Left colon (tissue), 2 donors: ENCODE results near the gene FOXF2. TPM values are rescaled to one million over a fixed set of nuclear protein-coding genes. Genes with fewer than 3 reads are reported as not detected.

Experiments used
- ATAC-seq: fragments of 200-7000 bp; cut with Tn5 transposase; one replicate; pipeline ENCODE4 v1.9.1; 2020; ENCODE audit warnings: mild to moderate bottlenecking, moderate library complexity
- DNase-seq, 2 donors: peaks; one replicate each; pipeline ENCODE4 v3.0.0-alpha.2; 2020
- intact Hi-C, 2 donors: fragments of 100-400 bp; cut with DNase I in 1 of 2; cut with micrococcal nuclease in 1 of 2; formaldehyde crosslinking; loops; one replicate each; pipeline versions ENCODE4 v1.11.2 to v1.14.0; 2022; cut with DNase I, micrococcal nuclease
- microRNA-seq, 2 donors: library from miRNA; unstranded; fragments of <30 nt; microRNA quantifications; one replicate each; pipeline versions ENCODE4 v1.1.0 to v1.2.0, GENCODE V29; 2020
- total RNA-seq, 2 donors: library from RNA; stranded (reverse); fragmentation: NEBNext Ultra II Directional; extraction: Animal tissue kit (Norgen Biotek cat#: 25700); gene quantifications; one replicate each; pipeline ENCODE4 v1.2.1, GENCODE V29; 2021
- donor health status: DM: no; HTN: no; CAD: no.
- donor health status: DM: yes; HTN: yes; CAD: no.

FOXF2 gene
- total RNA-seq, 2 donors from 2014 or later, result 3.0 to 15.2 TPM

GRCh38 chr6:1423578-1423977, 34.2 kb downstream of the FOXF2 start:
- ATAC-seq, result no peak
- no peak for DNase-seq
- intact Hi-C loops, result no loop called here

- ATAC-seq (peak; percentile 77), DNase-seq (peak in 1 of 2 donors; percentile 51)
- intact Hi-C loops, result no loop called here
Observed at GRCh38 chr6:1424306-1424927, 35.0 kb downstream of the FOXF2 start.

GRCh38 chr6:1426416-1426815, 37.0 kb downstream of the FOXF2 start:
- intact Hi-C loops, result no loop called here
- ATAC-seq (no peak), DNase-seq (no peak)

- no peak for DNase-seq
- intact Hi-C loops, result no loop called here
- ATAC-seq, result no peak
Observed at GRCh38 chr6:1435806-1436205, 46.4 kb downstream of the FOXF2 start.

- intact Hi-C loops, result no loop called here
- ATAC-seq (peak; percentile 83), DNase-seq (peak in 1 of 2 donors; percentile 39)
Observed at GRCh38 chr6:1436334-1437306, 47.2 kb downstream of the FOXF2 start.

- ATAC-seq, result no peak
- no peak for DNase-seq
- intact Hi-C loops, result no loop called here
Observed at GRCh38 chr6:1437553-1438406, 48.4 kb downstream of the FOXF2 start.

- ATAC-seq (no peak), DNase-seq (no peak)
- intact Hi-C loops, result no loop called here
Observed at GRCh38 chr6:1438471-1438881, 49.1 kb downstream of the FOXF2 start.

GRCh38 chr6:1439349-1439748, 50.0 kb downstream of the FOXF2 start:
- intact Hi-C loops, result no loop called here
- DNase-seq (no peak), ATAC-seq (no peak)

GRCh38 chr6:1442929-1443328, 53.6 kb downstream of the FOXF2 start:
- intact Hi-C loops, result no loop called here

More at GRCh38 chr6:1442929-1443328, 53.6 kb downstream of the FOXF2 start:
- no peak for DNase-seq
- no peak for ATAC-seq

Small RNA genes within 50 kb of the gene (microRNA-seq; reads per million reads assigned to microRNA genes)
- 2.1 to 9.5 reads per million in 2 donors for gene MIR6720

Other genes starting within 250 kb of the FOXF2 start
- gene FOXQ1, start 77.5 kb upstream of the FOXF2 start, total RNA-seq, result under 1 TPM; 0.27 to 0.42 TPM
- 1 to 10 TPM in 1 of 2 donors, under 1 TPM in 1; 0.82 to 1.5 TPM for gene FOXC1, start 220.3 kb downstream of the FOXF2 start, total RNA-seq